Measurements from ENCODE around the gene RAPGEF3.

DNA sequence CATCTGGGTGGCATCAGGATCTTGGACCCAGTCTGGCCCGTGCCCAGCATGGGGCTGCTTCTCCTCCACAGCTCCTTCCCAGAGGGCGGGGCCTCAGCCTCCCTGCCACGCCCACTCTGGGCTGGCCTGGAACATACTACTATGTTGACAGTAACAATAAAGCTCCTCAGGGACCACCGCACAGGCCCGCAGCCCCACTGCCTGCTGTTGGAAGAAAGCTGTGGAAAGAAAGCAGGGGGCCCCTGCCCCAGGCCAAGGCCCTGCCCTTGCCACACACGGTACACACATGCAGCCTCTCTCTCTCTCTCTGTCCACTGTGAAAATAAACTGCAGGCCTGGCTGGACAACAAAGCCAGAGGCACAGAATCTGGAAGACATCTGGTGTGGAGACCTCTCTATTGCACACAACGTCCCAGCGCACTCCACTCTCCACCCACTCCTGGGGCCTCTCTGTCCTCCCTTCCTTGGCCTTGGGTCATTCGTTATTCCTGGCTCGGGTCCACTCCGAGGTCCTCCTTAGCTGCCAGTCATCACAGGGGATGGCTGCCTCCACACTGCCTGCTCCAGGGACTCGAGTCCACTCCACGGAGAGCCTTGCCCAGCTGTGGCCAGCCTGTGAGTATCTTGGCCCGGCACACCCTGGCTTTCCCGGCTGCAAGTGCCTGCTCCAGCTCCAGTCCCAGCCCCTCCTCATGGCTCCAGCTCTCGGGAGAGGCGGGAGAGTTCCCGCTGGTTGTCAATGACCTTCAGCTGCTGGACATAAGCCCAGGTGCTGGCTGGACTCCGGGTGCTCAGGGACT is 21.6 kb downstream of the RAPGEF3 start:
- TF ChIP-seq POLR2A (IDR thresholded peaks at IDR 0.05; ENCODE audit: low read depth, low read length) (no peak), POLR2AphosphoS5 (IDR thresholded peaks at IDR 0.05; ENCODE audit: low read depth, low read length) (no peak)
